ENCODE data around the gene SLC16A7.
"Not testable (repeated sequence)": the region's sequence is repeated elsewhere in the genome, so short reads cannot be mapped to it uniquely, and the experiment has no call there.

Gene SLC16A7

DNA sequence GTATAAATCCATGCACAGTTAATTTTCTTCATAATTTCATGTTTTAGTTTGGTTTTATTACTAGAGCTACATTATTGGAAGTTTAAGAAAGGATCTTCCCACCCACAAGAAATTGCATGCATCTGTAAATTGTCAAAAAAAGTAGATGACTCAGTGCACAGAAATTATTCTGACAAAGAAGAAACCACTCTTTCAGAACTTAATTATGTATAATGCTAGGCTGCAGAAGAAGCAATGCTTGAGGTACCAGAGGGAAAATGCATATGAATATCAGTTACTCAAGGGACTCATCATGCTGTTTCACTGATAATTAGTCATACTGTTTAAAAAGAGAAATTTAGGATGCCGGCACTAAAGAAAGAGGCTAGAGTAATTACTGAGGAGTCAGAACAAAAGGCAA is 147.0 kb downstream of the SLC16A7 start:
- DNase-seq: no peak

GRCh38 chr12:59744564-59744963 is 148.7 kb downstream of the SLC16A7 start:
- no peak for DNase-seq

DNA sequence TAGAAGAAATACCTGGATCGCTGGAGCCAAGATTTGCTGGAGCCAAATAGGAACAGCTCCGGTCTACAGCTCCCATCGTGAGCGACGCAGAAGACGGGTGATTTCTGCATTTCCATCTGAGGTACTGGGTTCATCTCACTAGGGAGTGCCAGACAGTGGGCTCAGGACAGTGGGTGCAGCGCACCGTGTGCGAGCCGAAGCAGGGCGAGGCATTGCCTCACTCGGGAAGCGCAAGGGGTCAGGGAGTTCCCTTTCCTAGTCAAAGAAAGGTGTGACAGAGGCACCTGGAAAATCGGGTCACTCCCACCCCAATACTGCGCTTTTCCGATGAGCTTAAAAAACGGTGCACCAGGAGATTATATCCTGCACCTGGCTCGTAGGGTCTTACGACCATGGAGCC is 155.3 kb downstream of the SLC16A7 start:
- not testable (repeated sequence) for DNase-seq

- DNase-seq: no peak
These were observed 165.7 kb downstream of the SLC16A7 start for GRCh38 chr12:59761542-59761941.

DNA sequence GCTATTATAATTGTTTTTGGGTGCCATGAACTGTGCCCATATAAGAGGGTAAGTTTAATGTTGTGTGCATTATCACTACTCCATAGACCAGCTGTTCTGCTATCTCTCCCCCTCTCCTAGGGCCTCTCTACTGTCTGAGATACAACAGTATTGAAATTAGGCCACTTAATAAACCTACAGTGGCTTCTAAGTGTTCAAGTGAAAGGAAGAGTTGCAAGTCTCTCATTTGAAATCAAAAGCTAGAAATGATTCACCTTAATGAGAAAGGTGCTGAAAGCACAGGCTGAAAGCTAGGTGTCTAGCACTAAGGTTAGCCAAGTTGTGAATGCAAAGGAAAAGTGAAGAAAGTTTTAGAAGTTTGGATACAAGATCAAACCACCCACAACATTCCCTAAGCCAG is 168.0 kb downstream of the SLC16A7 start:
- no peak for DNase-seq

GRCh38 chr12:59768031-59768430 is 172.2 kb downstream of the SLC16A7 start:
- no peak for DNase-seq

DNA sequence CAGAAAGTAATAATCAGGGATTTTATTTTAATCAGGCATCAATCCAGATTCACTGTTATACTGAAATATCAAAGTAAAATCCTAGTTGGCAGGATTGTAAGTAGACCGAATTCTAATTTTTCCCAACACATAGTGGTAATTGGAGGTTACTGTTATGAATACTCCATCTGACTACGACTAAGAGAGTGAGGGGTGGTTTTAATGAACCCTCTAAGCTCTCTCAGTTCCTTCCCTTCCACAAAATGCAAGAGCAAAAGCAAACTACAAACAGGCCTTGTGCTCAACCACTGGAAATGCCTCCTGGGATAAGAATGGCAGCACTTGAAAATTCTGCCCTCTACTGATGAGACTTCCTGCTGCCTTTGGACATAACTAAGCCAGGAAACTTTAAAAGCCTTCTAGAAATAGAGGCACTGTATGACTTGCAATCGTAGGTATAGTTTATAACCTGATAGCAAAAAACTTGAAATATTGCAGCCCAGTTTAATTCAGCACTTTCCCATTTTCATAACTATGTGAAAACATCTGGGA is 184.8 kb downstream of the SLC16A7 start:
- no peak for DNase-seq

- DNase-seq: no peak
These were observed 191.8 kb downstream of the SLC16A7 start for GRCh38 chr12:59787610-59788009.

GRCh38 chr12:59792647-59793046 is 196.8 kb downstream of the SLC16A7 start:
- DNase-seq: no peak

GRCh38 chr12:59803735-59804134 is 207.9 kb downstream of the SLC16A7 start:
- no peak for DNase-seq

DNA sequence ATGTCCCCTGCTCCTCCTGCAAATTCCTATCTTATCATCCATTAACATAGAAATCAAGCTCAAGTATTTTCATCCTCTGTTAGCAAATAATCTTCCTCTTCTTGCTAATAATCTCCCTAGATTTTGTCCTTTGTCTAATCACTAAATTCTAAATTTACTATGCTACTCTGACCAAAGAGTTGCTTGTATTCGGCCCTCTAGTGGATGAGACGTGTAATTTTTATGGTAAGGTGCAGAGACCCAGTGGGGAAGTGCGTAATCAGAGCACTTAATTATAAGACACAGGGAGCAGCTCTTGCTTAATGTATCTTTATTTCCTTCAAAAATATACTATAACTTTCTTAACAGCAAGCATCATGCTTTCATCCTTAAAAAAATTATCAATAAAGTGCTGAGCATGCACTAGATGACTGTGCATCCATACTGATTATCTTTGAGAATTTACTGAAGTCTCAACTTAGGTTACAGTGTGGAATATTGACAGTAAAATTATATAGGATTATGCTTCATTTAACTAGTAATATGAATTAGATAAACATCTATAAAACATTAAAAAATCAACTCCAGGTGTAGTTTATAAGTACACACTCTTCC is 212.6 kb downstream of the SLC16A7 start:
- no peak for DNase-seq

DNA sequence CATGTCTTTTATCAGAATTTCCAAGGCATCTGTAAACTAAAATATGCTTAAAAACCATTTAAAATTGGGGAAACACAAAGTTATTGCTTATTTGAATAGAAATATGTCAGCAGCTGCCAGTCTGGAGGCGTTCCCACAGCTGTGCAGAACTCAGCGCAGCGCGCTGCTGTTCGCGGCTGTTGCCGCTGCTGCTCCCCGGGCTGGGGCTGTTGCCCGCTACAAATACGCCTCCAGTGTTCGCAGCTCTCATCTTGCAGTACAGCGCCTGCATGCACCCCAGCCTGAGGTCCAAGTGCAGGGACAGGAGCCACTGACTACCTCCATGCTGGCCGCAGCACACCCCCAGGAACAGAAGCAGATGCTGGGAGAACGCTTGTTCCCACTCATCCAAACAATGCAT is 216.2 kb downstream of the SLC16A7 start:
- DNase-seq: no peak

GRCh38 chr12:59812716-59813115 is 216.9 kb downstream of the SLC16A7 start:
- no peak for DNase-seq

DNA sequence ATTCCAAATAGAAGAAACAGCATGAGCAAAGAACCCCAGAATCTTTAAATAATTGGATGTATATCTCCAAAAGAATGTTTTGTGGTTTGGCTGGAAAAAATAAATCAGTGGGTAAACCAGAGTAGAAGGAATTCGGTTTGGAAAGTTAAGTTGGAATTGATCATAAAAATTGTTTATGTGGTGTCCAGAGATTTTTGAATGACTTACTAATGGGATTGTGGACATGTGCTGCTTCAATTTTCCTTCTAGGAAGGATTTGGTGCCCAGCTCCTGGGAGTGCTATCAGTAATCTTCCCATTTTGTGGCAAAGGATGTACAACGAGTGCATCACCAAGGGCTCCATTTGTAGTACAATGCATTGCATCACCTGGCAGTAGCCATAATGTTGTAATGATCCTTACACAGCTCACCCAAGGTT is 224.8 kb downstream of the SLC16A7 start:
- no peak for DNase-seq

GRCh38 chr12:59823567-59823966 is 227.7 kb downstream of the SLC16A7 start:
- DNase-seq: no peak

- no peak for DNase-seq
These were observed 231.9 kb downstream of the SLC16A7 start for GRCh38 chr12:59827767-59828166.

DNA sequence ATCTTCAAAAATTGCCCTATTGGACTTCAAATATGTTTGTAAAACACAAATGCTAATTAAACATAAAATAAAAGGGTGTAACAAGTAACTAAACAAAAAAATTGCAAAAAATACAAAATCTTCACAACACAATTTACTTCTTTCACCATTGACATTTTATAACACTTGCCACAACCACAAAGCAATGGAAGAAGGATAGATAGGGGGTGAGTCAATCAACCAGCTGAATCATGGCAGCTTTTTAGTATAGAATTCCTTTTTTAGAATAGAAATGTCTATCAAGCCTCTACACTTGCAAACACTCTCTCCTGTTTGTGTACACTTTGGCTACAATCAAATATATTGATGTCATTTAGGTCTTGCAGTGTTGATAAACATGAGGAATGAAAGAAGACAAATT is 232.7 kb downstream of the SLC16A7 start:
- DNase-seq: no peak

DNA sequence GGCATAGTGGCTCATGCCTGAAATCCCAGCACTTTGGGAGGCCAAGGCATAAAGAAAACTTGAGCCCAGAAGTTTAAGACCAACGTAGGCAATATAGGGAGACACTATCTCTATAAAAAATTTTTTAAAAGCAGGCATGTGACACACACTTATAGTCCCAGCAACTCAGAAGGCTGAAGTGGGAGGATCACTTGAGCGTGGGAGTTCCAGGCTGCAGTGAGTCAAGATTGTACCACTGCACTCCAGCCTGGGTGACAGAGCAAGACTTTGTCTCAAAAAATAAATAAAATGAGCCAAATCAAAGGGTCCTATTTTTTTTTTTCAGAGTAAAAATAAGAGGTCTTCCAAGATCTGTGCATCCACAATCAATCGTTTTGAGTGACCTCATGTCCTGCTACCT is 237.6 kb downstream of the SLC16A7 start:
- DNase-seq: no peak

DNA sequence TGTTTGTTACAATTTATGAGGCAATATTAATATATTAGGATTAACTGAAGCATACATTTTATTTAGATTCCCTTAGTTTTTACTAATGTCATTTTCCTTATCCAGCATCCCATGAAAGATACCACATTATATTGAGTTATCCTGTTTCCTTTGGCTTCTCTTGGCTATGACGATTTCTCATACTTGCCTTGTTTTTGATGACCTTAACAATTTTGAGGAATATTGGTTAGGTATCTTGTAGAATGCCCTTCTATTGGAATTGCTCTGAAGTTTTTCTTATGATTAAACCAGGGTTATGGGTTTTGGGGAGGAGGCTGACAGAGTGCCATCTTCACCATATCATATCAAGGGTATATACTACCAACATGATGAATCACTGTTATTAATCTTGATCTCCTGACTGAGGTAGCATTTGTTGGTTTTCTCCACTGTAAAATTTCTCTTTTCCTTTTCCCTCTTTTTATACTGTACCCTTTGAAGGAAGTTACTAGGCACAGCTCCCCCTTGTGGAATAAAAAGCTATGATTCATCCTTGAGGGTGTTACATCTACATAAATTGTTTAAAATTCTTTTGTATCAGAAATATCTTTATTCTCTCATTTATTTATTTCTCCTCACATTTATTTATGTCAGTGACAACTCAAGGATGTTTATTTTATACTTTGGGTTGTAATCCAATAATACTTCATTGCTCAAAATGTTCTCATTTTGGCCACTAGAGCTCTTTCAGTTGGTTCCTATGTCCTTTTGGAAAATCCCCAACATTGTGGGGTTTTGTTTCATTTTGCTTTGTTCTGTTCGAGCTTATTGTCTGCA is 239.0 kb downstream of the SLC16A7 start:
- DNase-seq: no peak

All from activated CD4-positive, alpha-beta T cell treated with anti-CD3 and anti-CD28 coated beads, Interleukin-2, amount 50 U/mL, for 1 hour (primary cell).